ENCODE results near the gene KCNH6. TPM values are rescaled to one million over a fixed set of nuclear protein-coding genes. Genes with fewer than 3 reads are reported as not detected.

Gene KCNH6
- total RNA-seq, 1 donor from 2014 or later: 13.2 TPM

DNA sequence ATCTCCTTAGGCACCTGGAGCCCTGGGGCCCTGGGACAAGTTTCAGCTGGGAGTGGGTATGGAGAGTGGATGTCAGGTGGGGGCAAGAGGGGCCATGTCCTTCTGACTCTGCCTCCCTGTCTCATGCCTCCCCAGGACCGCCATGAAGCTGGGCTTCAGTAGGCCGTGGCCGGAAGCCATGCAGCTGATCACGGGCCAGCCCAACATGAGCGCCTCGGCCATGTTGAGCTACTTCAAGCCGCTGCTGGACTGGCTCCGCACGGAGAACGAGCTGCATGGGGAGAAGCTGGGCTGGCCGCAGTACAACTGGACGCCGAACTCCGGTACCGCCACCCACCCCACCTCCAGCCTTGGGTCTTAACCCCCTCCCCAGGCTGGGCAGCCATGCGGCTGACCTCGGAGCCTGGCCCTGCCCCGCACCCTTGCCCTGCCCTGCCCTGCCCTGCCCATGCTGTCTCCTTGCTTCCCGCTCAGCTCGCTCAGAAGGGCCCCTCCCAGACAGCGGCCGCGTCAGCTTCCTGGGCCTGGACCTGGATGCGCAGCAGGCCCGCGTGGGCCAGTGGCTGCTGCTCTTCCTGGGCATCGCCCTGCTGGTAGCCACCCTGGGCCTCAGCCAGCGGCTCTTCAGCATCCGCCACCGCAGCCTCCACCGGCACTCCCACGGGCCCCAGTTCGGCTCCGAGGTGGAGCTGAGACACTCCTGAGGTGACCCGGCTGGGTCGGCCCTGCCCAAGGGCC, 26.3 kb upstream of the KCNH6 start:
- Mint-ChIP-seq H3K4me1 (ENCODE audit: low read depth) (peaks cover 4% of the 10 kb centered on the region), H3K27ac (no peak overlapping the region)

DNA sequence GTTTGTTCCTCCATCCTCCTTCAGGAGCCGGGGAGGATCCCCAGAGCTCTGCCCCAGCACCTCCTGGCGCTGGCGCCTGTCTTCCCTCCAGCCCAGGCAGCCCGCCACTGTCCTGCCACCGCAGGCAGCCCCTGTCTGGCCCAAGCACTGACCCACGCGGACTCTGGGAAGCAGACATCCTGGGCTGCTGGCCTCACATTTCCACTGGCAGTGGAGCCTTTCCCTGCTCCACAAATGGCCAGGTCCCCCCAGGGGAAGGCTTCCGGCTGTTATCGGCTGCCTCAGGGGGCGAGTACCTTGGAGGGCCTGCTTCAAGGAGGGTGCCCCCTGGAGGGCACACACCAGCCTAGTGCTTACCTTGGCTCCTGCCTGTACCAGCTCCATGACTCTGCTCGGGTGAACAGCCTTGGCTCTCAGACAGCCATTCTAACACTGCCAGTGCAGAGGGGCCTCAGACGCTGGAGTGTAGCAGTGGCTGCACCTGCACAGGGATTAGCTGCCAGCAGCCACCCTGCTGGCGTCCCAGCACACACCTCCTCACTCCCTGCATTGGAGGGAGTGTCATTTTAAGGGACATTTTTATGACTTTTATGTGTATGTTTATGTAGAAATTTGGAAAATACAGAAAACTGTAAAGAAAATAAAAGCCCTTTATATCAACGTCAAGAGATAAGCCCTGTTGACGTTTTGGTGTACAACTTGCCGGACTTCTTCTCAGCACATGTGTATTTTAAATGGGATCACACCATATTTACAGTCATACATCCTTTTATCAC, 25.3 kb upstream of the KCNH6 start:
- no peaks in the 10 kb centered on the region for H3K9me3 Mint-ChIP-seq (ENCODE audit: low read depth)
- TF ChIP-seq, protein P1, sequence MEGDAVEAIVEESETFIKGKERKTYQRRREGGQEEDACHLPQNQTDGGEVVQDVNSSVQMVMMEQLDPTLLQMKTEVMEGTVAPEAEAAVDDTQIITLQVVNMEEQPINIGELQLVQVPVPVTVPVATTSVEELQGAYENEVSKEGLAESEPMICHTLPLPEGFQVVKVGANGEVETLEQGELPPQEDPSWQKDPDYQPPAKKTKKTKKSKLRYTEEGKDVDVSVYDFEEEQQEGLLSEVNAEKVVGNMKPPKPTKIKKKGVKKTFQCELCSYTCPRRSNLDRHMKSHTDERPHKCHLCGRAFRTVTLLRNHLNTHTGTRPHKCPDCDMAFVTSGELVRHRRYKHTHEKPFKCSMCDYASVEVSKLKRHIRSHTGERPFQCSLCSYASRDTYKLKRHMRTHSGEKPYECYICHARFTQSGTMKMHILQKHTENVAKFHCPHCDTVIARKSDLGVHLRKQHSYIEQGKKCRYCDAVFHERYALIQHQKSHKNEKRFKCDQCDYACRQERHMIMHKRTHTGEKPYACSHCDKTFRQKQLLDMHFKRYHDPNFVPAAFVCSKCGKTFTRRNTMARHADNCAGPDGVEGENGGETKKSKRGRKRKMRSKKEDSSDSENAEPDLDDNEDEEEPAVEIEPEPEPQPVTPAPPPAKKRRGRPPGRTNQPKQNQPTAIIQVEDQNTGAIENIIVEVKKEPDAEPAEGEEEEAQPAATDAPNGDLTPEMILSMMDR (IDR thresholded peaks at IDR 0.05; ENCODE audit: unreplicated experiment): peak; percentile 50
- H3K36me3 Mint-ChIP-seq (ENCODE audit: insufficient read depth): no peaks in the 10 kb centered on the region
- H3K27me3 Mint-ChIP-seq: peaks cover 16% of the 10 kb centered on the region
- peaks cover 4% of the 10 kb centered on the region for H3K4me1 Mint-ChIP-seq (ENCODE audit: low read depth)
- no peak for DNase-seq (ENCODE audit: low spot score, unreplicated experiment)
- H3K27ac Mint-ChIP-seq: peak overlapping the region; percentile 41
- H3K4me3 Mint-ChIP-seq (ENCODE audit: low read depth): no peak overlapping the region

More for the DNA sequence above, 26.3 kb upstream of the KCNH6 start:
- TF ChIP-seq, protein P1 (IDR thresholded peaks at IDR 0.05; ENCODE audit: unreplicated experiment): no peak
- Mint-ChIP-seq H3K36me3 (ENCODE audit: insufficient read depth) (no peaks in the 10 kb centered on the region), H3K9me3 (ENCODE audit: low read depth) (no peaks in the 10 kb centered on the region), H3K4me3 (ENCODE audit: low read depth) (no peak overlapping the region), H3K27me3 (peaks cover 17% of the 10 kb centered on the region)
- no peak for DNase-seq (ENCODE audit: low spot score, unreplicated experiment)

DNA sequence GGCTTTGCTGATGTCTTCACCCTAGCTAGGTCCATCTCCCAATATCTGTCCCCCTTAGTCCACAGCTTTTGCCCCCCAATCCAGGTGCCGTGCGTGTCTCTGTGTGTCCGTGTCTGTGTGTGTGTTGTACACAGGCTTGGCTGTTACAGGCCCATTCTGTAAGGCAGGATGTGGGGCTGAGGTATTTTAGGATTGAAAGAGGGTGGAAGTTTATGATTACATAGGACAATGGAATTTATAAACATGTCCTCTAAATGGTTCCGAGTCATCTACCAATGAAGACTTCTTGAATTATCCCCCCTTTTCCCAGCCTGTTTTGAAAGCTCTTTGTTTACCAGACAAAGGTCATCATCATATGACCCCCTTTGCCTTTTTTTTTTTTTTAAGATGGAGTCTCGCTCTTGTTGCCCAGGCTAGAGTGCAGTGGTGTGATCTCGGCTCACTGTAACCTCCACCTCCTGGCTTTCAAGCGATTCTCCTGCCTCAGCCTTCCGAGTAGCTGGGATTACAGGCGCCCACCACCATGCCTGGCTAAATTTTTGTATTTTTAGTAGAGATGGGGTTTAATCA, 24.4 kb upstream of the KCNH6 start:
- Mint-ChIP-seq H3K27ac (no peak overlapping the region), H3K4me3 (ENCODE audit: low read depth) (no peak overlapping the region), H3K36me3 (ENCODE audit: insufficient read depth) (no peaks in the 10 kb centered on the region), H3K4me1 (ENCODE audit: low read depth) (peaks cover 12% of the 10 kb centered on the region), H3K9me3 (ENCODE audit: low read depth) (no peaks in the 10 kb centered on the region), H3K27me3 (peaks cover 24% of the 10 kb centered on the region)
- TF ChIP-seq, protein P1 (IDR thresholded peaks at IDR 0.05; ENCODE audit: unreplicated experiment): no peak
- DNase-seq (ENCODE audit: low spot score, unreplicated experiment): no peak

DNA sequence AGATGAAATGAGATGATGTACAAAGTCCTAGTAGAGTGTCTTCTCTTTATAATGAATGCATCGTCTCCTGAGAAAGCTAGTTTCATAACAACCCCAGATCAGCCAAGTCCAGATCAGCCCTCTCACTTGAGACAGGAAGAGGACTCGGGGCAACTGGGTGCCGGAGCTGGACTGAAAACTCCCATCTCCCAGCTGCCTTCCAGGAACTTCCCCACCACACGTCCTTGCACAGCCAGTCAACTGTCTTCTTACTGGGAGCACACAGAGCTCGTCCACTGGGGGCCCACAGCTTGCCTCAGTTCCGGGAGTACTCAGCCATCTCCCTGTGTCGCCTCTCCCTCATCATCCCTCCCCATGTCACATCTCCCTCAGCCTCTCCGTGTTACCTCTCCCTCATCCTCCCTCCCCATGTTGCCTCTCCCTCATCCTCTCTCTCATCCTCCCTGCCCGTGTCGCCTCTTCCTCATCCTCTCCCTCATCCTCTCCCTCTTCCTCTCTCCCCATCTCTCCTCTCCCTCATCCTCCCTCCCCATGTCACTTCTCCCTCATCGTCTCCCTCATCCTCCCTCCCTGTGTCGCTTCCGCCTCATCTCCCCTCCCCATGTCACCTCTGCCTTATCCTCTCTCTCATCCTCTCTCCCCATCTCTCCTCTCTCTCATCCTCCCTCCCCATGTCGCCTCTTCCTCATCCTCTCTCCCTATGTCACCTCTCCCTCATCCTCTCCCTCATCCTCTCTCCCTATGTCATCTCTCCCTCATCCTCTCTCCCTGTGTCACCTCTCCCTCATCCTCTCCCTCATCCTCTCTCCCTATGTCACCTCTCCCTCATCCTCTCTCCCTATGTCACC, 22.4 kb upstream of the KCNH6 start:
- Mint-ChIP-seq H3K27ac (no peak overlapping the region), H3K4me3 (ENCODE audit: low read depth) (no peak overlapping the region), H3K36me3 (ENCODE audit: insufficient read depth) (no peaks in the 10 kb centered on the region), H3K27me3 (peaks cover 30% of the 10 kb centered on the region), H3K9me3 (ENCODE audit: low read depth) (no peaks in the 10 kb centered on the region), H3K4me1 (ENCODE audit: low read depth) (peaks cover 12% of the 10 kb centered on the region)
- no peak for DNase-seq (ENCODE audit: low spot score, unreplicated experiment)
- TF ChIP-seq, protein P1 (IDR thresholded peaks at IDR 0.05; ENCODE audit: unreplicated experiment): no peak

DNA sequence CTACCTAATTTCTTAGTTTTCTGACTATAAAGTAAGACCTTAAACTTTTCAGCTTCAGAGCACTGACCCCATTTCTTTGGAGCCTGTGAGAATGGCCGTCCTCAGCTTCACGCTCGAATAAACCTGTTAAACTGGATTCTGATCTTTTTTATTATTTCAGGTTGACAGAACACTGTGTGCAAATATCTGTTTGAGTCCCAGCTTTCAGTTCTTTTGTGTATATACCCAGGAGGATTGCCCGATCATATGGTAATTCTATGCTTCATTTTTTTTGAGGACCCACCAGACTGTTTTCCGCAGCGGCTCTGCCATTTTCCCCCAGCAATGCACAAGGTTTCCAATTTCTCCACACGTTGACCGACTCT, 19.8 kb upstream of the KCNH6 start:
- H3K27me3 Mint-ChIP-seq: peaks cover 31% of the 10 kb centered on the region
- TF ChIP-seq, protein P1 (IDR thresholded peaks at IDR 0.05; ENCODE audit: unreplicated experiment): no peak

More for the DNA sequence above, 19.8 kb upstream of the KCNH6 start:
- no peaks in the 10 kb centered on the region for H3K9me3 Mint-ChIP-seq (ENCODE audit: low read depth)
- DNase-seq (ENCODE audit: low spot score, unreplicated experiment): no peak
- no peak overlapping the region for H3K27ac Mint-ChIP-seq
- H3K36me3 Mint-ChIP-seq (ENCODE audit: insufficient read depth): no peaks in the 10 kb centered on the region
- peaks cover 12% of the 10 kb centered on the region for H3K4me1 Mint-ChIP-seq (ENCODE audit: low read depth)
- no peak overlapping the region for H3K4me3 Mint-ChIP-seq (ENCODE audit: low read depth)
